Neural progenitor cell (in vitro differentiated cells): Measurements from ENCODE around the gene MIEF1. TPM values are rescaled to one million over a fixed set of nuclear protein-coding genes. Genes with fewer than 3 reads are reported as not detected.

Experiments
- DNase-seq: peaks from one replicate; pipeline ENCODE4 v3.0.0-alpha.2; 2016; ENCODE audit warnings: low spot score
- H2AFZ ChIP-seq: fragments of 200-600 bp; sonication (generic); replicated peaks from 2 replicates; pipeline ENCODE4 v1.6.1; 2016; ENCODE audit warnings: antibody characterized with exemption
- H3F3A ChIP-seq: fragments of 200-600 bp; sonication (generic); 2 replicates; pipeline ENCODE4 v1.6.1; 2016; ENCODE audit warnings: antibody characterized with exemption, low read depth
- H3K27ac ChIP-seq: fragments of 200-600 bp; sonication (generic); 2 replicates; pipeline ENCODE4 v1.5.1; 2016; ENCODE audit warnings: mild to moderate bottlenecking
- H3K27me3 ChIP-seq: fragments of 200-600 bp; sonication (generic); 2 replicates; pipeline ENCODE4 v1.6.1; 2016; ENCODE audit warnings: mild to moderate bottlenecking, moderate library complexity
- H3K36me3 ChIP-seq: fragments of 200-600 bp; sonication (generic); 2 replicates; pipeline ENCODE4 v1.5.1; 2016
- H3K4me1 ChIP-seq: fragments of 200-600 bp; sonication (generic); 2 replicates; pipeline ENCODE4 v1.6.1; 2016; ENCODE audit warnings: mixed run types
- H3K4me2 ChIP-seq: fragments of 200-600 bp; sonication (generic); 2 replicates; pipeline ENCODE4 v1.6.1; 2016
- H3K4me3 ChIP-seq: fragments of 200-600 bp; sonication (generic); 2 replicates; pipeline ENCODE4 v1.5.1; 2016
- H3K79me2 ChIP-seq: fragments of 200-600 bp; sonication (generic); 2 replicates; pipeline ENCODE4 v1.6.1; 2016; ENCODE audit warnings: low read depth
- H3K9ac ChIP-seq: fragments of 200-600 bp; sonication (generic); 2 replicates; pipeline ENCODE4 v1.6.1; 2016
- H3K9me3 ChIP-seq: fragments of 200-600 bp; sonication (generic); 2 replicates; pipeline ENCODE4 v1.5.1; 2016; ENCODE audit warnings: low read depth
- H4K20me1 ChIP-seq: fragments of 200-600 bp; sonication (generic); 2 replicates; pipeline ENCODE4 v1.6.1; 2016; ENCODE audit warnings: low read depth
- H3K27ac Mint-ChIP-seq: 3 replicates; pipeline ENCODE4 v1.8.0; 2021; ENCODE audit warnings: mixed read lengths
- H3K27me3 Mint-ChIP-seq: 2 replicates; pipeline ENCODE4 v1.8.0; 2022; ENCODE audit warnings: low read depth, mild to moderate bottlenecking, inconsistent platforms, moderate library complexity, mixed read lengths; ENCODE audit not compliant: insufficient read depth
- H3K36me3 Mint-ChIP-seq: 3 replicates; pipeline ENCODE4 v1.8.0; 2021; ENCODE audit warnings: mixed read lengths
- H3K4me1 Mint-ChIP-seq: 3 replicates; pipeline ENCODE4 v1.8.0; 2021; ENCODE audit warnings: mixed read lengths
- H3K4me3 Mint-ChIP-seq: 3 replicates; pipeline ENCODE4 v1.8.0; 2021; ENCODE audit warnings: mild to moderate bottlenecking, moderate library complexity, mixed read lengths
- H3K9me3 Mint-ChIP-seq: 3 replicates; pipeline ENCODE4 v1.8.0; 2020; ENCODE audit warnings: mixed read lengths
- CTCF ChIP-seq: fragments of 200-600 bp; sonication (generic); IDR thresholded peaks from 2 replicates; pipeline ENCODE4 v1.5.1; 2017; ENCODE audit warnings: antibody characterized with exemption, mild to moderate bottlenecking
- EZH2 ChIP-seq: fragments of 200-600 bp; sonication (generic); IDR thresholded peaks from 2 replicates; pipeline ENCODE4 v1.6.1; 2017; ENCODE audit warnings: antibody characterized with exemption, mild to moderate bottlenecking, moderate library complexity
- EZH2phosphoT487 ChIP-seq: fragments of 200-600 bp; sonication (generic); IDR thresholded peaks from 2 replicates; pipeline ENCODE4 v1.6.1; 2017; ENCODE audit warnings: antibody characterized with exemption
- total RNA-seq: library from RNA; depleted of rRNA; stranded (reverse); fragments of >200 nt; gene quantifications from 2 replicates; pipeline ENCODE4 v1.2.3, GENCODE V29; 2015; ENCODE audit warnings: low replicate concordance

The MIEF1 gene
- total RNA-seq, 1 donor from 2014 or later, result 22.0 TPM

- H3K4me2 ChIP-seq, result no peak overlapping the region
- H3K9me3 ChIP-seq, result no peaks in the 10 kb centered on the region
- TF ChIP-seq CTCF (no peak), EZH2 (no peak), EZH2phosphoT487 (no peak)
- H4K20me1 ChIP-seq, result peaks cover 90% of the 10 kb centered on the region
- no peaks in the 10 kb centered on the region for H3K36me3 ChIP-seq
- peaks cover 58% of the 10 kb centered on the region for H3K4me1 ChIP-seq
- no peak overlapping the region for H3K9ac ChIP-seq
- H3K27me3 ChIP-seq, result no peaks in the 10 kb centered on the region
- Mint-ChIP-seq H3K9me3 (peaks cover 2% of the 10 kb centered on the region), H3K27me3 (peaks cover 3% of the 10 kb centered on the region), H3K27ac (no peak overlapping the region), H3K4me3 (peak overlapping the region; percentile 33), H3K4me1 (peaks cover 71% of the 10 kb centered on the region), H3K36me3 (peaks cover 2% of the 10 kb centered on the region)
- H3K27ac ChIP-seq, result no peak overlapping the region
- H2AFZ ChIP-seq, result no peak overlapping the region
- H3F3A ChIP-seq, result peaks cover 19% of the 10 kb centered on the region
- no peaks in the 10 kb centered on the region for H3K79me2 ChIP-seq
- H3K4me3 ChIP-seq, result no peak overlapping the region
- DNase-seq, result no peak
These were observed 29.2 kb upstream of the MIEF1 start for GRCh38 chr22:39472570-39473556.

DNA sequence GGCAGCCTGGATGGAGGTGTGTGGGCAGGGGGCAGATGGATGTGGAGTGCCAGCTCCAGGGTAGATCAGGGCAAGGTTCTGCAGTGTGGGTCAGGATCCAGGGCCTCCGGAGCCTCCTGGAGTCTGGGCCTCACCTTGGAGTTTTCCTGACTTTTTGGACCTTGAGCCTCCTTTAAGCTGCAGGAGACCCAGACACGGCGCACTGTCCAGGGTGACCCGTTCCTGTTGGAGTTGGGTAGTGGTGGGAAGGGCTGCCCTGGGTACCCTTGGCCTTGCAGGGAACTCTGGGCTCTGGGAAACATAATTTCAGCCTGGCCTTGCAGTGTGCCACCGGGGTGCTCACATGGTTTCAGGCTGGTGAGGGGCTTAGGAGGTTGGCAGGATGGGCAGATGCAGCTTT is 28.2 kb upstream of the MIEF1 start:
- no peak for DNase-seq
- H3K4me3 ChIP-seq, result no peak overlapping the region
- no peak overlapping the region for H3K27ac Mint-ChIP-seq
- H3K36me3 ChIP-seq, result no peaks in the 10 kb centered on the region
- H3F3A ChIP-seq, result peaks cover 19% of the 10 kb centered on the region
- peaks cover 2% of the 10 kb centered on the region for H3K9me3 Mint-ChIP-seq
- H3K4me2 ChIP-seq, result no peak overlapping the region
- H3K4me3 Mint-ChIP-seq, result no peak overlapping the region
- H3K36me3 Mint-ChIP-seq, result no peaks in the 10 kb centered on the region
- no peak overlapping the region for H2AFZ ChIP-seq
- no peaks in the 10 kb centered on the region for H3K79me2 ChIP-seq
- no peak overlapping the region for H3K27ac ChIP-seq
- TF ChIP-seq EZH2 (no peak), EZH2phosphoT487 (no peak), CTCF (no peak)
- peaks cover 58% of the 10 kb centered on the region for H3K4me1 ChIP-seq
- H3K27me3 ChIP-seq, result no peaks in the 10 kb centered on the region
- H3K9me3 ChIP-seq, result no peaks in the 10 kb centered on the region
- H3K27me3 Mint-ChIP-seq, result peaks cover 3% of the 10 kb centered on the region
- H3K9ac ChIP-seq, result no peak overlapping the region
- peaks cover 92% of the 10 kb centered on the region for H4K20me1 ChIP-seq
- H3K4me1 Mint-ChIP-seq, result peaks cover 65% of the 10 kb centered on the region

DNA sequence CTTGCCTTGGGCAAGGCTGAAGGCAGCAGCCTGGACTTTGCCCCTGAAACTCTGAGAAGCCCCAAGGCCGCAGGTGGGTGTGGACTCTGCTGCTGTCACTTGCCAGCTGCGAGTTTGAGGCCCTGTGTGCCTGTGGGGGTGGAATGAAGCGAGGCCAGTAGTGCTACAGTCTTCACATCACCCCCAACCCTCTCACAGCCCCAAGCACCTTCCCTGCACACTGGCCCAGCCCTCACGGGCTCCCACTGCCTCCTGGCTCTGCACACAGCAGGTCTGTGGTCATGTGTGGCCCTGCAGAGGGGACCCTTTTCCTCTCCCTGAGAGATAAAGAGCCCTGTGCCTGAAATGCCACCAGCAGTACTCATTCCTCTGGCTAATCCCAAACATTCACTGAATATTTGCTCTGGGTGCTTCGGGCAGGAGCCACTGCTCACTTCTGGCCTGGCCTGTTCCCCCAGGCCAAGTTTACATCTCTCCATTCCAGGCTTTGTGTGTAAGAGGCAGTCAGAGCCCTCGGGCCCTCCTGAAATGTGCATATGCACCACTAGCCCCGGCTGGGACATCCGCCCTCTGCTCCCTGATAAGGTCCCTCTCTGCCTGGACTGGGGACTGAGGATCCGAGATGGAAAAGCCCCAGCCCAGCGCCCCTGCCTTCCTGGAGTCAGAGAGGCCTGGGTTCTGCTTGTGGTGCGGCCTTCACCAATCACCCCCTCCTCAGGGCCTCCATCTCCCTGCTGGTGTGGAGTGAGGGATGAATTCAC is 27.6 kb upstream of the MIEF1 start:
- no peak for DNase-seq
- H3K27me3 Mint-ChIP-seq, result peaks cover 3% of the 10 kb centered on the region
- peaks cover 2% of the 10 kb centered on the region for H3K9me3 Mint-ChIP-seq
- Histone ChIP-seq H3K36me3 (no peaks in the 10 kb centered on the region), H3K79me2 (no peaks in the 10 kb centered on the region), H3K27ac (no peak overlapping the region), H3K4me1 (peaks cover 54% of the 10 kb centered on the region), H3K4me2 (no peak overlapping the region), H3K27me3 (no peaks in the 10 kb centered on the region), H2AFZ (no peak overlapping the region), H3K9me3 (no peaks in the 10 kb centered on the region), H3K4me3 (no peak overlapping the region), H3K9ac (no peak overlapping the region), H4K20me1 (peaks cover 97% of the 10 kb centered on the region), H3F3A (peaks cover 19% of the 10 kb centered on the region)
- peaks cover 65% of the 10 kb centered on the region for H3K4me1 Mint-ChIP-seq
- H3K27ac Mint-ChIP-seq, result peak overlapping the region; percentile 33
- no peaks in the 10 kb centered on the region for H3K36me3 Mint-ChIP-seq
- TF ChIP-seq CTCF, result no peak
- TF ChIP-seq EZH2phosphoT487, result no peak
- no peak for TF ChIP-seq EZH2
- no peak overlapping the region for H3K4me3 Mint-ChIP-seq
